ENCODE results near the gene TSHB. TPM values are rescaled to one million over a fixed set of nuclear protein-coding genes. Genes with fewer than 3 reads are reported as not detected.

The TSHB gene
- total RNA-seq, result not detected
- long read RNA-seq, result 0 reads

- Histone ChIP-seq H3K9me3 (no peaks in the 10 kb centered on the region), H3K4me3 (no peak within 1 kb of the TSS), H3K4me1 (no peaks in the 10 kb centered on the region), H3K36me3 (no peaks in the 10 kb centered on the region), H3K27me3 (no peaks in the 10 kb centered on the region), H3K27ac (no peak within 1 kb of the TSS)
- no peak for DNase-seq
- TF ChIP-seq CTCF (IDR thresholded peaks at IDR 0.05), result no peak
- TF ChIP-seq POLR2A (IDR thresholded peaks at IDR 0.05), result no peak
- ATAC-seq, result no peak
- intact Hi-C loops (cut with DNase I), result no loop called here
Measured at GRCh38 chr1:115029526-115029925, at the start of gene TSHB. TSHB (plus strand) TSS chr1:115029826; CDS start chr1:115033363, 3,537 bp downstream.

GRCh38 chr1:114982251-114982650, 47.4 kb upstream of the TSHB start:
- DNase-seq (no peak), ATAC-seq (no peak)
- no peaks in the 10 kb centered on the region for H3K36me3 ChIP-seq
- intact Hi-C loops (cut with DNase I), result loop anchor here in 1 of 2 donors (10.0 kb wide), 1 partner anchor 133 kb away; no protein-coding TSS in a partner anchor
- H3K4me1 ChIP-seq, result no peaks in the 10 kb centered on the region
- H3K4me3 ChIP-seq, result no peak overlapping the region
- no peak overlapping the region for H3K27ac ChIP-seq
- no peaks in the 10 kb centered on the region for H3K27me3 ChIP-seq
- 100% methylated on average over 1 of the region's 1 CpG for whole genome bisulfite sequencing (ENCODE audit: insufficient coverage, low coverage, low lambda C conversion rate, missing lambda C conversion rate)
- peaks cover 0 to 5% (median 0%) of the 10 kb centered on the region in 4 donors for H3K9me3 ChIP-seq
- TF ChIP-seq POLR2A (IDR thresholded peaks at IDR 0.05), result no peak
- no peak for TF ChIP-seq CTCF (IDR thresholded peaks at IDR 0.05)

GRCh38 chr1:114986286-114986685, 43.3 kb upstream of the TSHB start:
- ATAC-seq, result no peak
- no peak for TF ChIP-seq POLR2A (IDR thresholded peaks at IDR 0.05)
- TF ChIP-seq CTCF (IDR thresholded peaks at IDR 0.05), result no peak
- intact Hi-C loops (cut with DNase I), result loop anchor here in 1 of 2 donors (10.0 kb wide), 1 partner anchor 129 kb away; no protein-coding TSS in a partner anchor
- Histone ChIP-seq H3K4me3 (no peak overlapping the region), H3K27ac (no peak overlapping the region), H3K4me1 (no peaks in the 10 kb centered on the region), H3K36me3 (no peaks in the 10 kb centered on the region), H3K9me3 (peaks cover 0 to 5% (median 0%) of the 10 kb centered on the region in 4 donors), H3K27me3 (no peaks in the 10 kb centered on the region)
- DNase-seq, result no peak

- no peaks in the 10 kb centered on the region for H3K36me3 ChIP-seq
- H3K27ac ChIP-seq, result no peak overlapping the region
- TF ChIP-seq CTCF (IDR thresholded peaks at IDR 0.05), result no peak
- no peak for TF ChIP-seq POLR2A (IDR thresholded peaks at IDR 0.05)
- 58% methylated on average over 1 of the region's 1 CpG for WGBS (ENCODE audit: insufficient coverage, low coverage, low lambda C conversion rate, missing lambda C conversion rate)
- DNase-seq, result no peak
- no peaks in the 10 kb centered on the region for H3K9me3 ChIP-seq
- ATAC-seq, result no peak
- no peaks in the 10 kb centered on the region for H3K27me3 ChIP-seq
- no peak overlapping the region for H3K4me3 ChIP-seq
- intact Hi-C loops (cut with DNase I), result loop anchor here in 1 of 2 donors (10.0 kb wide), 1 partner anchor 127 kb away; no protein-coding TSS in a partner anchor
- H3K4me1 ChIP-seq, result no peaks in the 10 kb centered on the region
Measured at GRCh38 chr1:114988095-114988494, 41.5 kb upstream of the TSHB start.

Measured in right lobe of liver (tissue), 6 donors.